Stimulated activated CD8-positive, alpha-beta memory T cell treated with anti-CD3 and anti-CD28 coated beads, Interleukin-15, amount 100 ng/mL, for 4 hours (primary cell): ENCODE measurements around the gene NUDCD3.

Experiments used
- DNase-seq, 2 donors: peaks; one replicate each; pipeline ENCODE4 v3.0.0-alpha.2; 2020; ENCODE audit warnings: low read depth in 2 of 2

NUDCD3 gene

DNA sequence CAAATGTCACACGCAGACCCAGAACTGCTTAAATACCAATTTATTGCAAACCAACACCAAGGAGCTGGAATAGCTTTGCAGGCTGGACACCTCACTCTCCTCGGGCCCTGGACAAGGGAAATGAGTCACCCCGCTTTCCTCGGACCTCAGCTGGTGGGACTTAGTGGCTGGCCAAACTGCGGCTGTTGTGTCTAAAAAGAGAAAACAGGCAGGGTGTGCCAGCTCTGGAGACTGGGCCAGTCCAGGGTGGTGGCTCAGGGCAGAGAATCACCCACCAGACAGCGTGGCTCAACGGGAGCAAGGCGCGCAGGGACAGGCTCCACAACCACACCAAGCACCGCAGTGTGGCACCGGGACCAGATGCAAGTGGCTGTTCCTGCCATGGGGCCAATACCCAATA lies 106.9 kb downstream of the NUDCD3 start:
- DNase-seq = no peak

DNA sequence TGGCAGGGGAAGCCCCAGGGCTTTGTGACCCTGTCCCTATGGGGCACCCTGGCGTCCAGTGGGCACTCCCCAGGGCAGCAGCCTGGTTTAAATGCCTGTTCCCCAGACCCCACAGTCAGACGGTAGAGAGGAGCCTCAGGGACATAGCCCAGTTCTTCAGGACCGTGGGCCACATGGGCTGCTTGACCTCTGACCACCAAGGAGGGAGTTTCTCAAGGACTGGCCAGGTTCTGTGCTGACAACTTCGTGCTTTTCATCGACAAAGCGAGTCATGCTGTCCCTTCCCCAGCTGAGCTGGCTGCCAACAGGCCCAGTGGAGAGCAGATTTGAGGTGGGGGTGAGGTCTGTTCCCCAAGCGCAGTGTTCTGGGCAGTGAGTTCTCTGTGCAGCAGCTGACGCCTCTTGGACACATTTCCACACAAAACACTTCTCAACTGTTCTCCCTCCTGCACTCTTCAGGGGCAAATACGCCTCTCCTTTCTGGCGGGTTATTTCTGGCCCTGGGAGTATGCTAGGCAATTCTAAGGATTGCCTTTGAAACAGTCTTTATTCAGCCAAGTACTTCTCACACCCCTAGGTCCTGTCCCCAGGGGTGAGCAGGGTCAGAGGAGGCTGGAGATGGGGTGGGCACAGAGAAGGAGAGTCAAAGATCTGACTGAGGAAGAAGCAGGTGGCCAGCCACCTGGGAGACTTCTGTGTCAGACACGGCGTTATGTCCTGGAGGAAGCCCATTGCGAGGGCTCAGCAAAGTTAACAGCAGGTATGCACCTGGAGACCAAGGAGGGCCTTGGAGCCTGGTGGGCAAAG lies 107.8 kb downstream of the NUDCD3 start:
- DNase-seq = no peak

DNA sequence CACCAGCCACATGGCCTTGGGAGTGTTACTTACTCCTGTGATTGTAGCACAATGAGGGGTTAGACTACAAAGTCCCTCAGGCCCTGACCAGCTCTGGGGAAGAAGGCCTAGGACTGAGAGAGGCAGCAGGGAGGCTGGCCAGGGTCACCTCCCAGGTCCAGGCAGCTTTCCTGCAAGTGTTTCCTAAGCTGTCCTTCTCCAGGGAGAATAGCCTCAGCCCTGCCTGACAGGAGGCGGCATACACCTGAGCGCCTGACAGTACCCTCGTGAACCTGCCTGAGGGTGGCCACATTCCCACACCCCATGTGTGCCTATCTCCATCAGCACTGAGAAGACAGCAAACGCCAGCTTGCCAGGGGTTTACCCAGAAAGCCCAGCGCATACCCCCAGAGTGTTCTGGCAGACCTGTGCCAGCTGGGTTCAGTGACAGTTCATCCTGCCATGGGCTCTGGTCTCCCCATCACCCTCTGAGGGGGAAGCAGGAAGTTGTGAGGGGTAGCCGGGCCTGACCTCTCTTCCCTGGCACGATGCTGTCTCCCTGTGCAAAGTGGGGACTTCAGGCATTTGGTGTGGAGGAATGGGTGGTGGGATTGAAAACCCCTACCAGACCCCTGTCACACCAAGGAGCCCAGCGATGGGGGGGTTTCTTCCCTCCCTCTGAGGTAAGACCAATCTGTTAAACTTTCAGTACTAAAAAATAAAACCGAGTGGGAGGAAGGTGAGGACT lies 108.8 kb downstream of the NUDCD3 start:
- DNase-seq = no peak

DNA sequence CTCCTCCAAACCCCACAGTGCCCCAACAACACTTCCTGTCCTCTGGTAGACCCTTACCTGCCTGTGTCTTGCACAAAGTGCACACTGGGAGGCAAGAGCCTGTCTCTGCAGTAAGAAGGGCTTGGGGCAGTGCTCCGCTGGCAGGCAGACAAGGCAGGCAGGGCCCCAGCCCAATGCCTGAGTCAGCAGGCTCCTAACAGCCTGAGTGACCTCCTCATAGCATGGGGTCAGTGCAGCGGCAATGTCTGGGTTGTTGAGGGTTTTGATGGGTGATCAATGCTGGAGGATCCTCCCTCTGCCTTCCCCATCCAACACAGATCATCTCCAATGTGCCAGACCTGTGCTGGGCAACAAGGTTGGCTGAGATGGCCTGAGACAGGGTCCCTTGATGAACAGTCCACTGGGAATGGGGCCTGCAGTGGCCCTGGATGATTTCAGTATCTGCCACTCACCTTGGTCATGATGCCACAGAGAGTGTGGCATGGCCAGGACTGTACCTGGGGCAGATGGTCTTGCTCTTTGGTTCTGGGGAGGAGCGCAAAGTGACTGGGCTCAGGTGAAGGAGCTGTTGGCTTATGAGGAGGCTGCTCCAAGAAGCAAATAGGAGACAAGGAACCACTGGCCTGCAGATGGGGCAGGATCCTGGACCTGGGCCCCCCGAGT lies 109.5 kb downstream of the NUDCD3 start:
- no peak for DNase-seq

DNA sequence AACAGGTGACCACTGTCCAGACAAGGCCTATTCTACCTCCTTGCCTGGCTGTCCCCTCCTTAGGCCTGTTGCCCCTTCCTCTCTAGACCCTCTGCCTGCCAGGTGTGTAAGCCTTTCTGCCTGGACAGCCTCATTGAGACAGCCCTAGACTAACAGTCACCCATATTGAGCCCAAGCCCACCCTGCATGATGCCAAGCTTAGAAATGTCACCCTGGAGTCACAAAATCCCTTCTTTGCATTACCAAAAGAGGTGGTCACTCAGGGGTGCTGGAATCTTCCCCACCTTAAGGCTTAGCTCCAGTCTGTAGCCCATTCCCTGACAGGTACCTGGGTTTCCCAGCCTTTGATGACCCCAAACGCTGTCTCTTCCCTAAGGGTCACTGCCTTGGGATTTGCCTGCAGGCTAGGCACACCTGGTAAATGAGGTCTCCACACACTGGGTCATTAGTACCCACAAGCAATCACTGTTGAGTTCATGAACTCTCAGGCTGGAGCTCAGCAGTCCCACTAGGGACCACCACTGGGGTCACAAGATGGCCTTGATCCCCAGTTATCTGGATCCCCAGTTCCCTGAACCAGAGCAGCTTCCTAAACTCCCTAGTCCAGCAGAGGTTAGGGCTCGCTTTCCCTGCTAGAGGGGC lies 110.1 kb downstream of the NUDCD3 start:
- DNase-seq = no peak

DNA sequence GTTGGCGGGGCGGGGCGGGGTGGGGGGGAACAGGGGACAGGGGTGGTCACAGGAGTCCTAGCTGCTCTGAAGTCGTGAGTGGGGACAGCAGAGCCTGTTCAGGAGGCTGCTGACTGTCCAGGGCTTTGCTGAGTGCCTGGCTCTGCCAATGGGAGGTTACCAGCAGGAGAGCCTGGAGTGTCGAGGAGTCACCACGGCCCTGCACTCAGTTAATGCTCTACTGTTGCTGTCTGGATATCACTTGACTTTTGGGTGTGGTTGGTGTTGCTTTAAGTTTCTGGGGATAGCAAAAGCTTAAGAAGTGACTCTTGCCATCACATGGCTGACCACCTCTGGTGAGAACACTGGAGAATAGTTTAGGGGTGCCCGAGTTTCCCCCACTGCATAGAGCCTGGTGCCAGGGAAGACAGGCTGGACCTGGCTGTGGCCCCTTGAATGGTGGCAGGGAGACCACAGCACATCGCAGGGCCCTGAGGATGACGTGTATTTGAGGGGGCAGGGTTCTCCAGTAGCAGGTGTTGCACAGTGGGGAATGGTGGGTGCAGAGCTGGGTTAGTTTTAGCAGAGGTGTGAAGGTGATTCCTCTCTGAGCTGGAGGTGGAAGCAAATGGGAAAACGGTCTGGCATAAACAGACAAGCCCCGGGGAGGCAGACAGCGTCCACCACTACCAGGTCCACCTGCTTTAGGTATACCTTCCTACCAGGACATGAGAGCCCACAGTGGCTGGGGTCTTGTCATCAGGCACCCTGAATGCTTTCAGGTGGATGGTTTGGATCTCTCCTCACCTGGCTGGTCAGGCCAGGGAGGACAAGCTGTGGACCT lies 110.9 kb downstream of the NUDCD3 start:
- DNase-seq = no peak

DNA sequence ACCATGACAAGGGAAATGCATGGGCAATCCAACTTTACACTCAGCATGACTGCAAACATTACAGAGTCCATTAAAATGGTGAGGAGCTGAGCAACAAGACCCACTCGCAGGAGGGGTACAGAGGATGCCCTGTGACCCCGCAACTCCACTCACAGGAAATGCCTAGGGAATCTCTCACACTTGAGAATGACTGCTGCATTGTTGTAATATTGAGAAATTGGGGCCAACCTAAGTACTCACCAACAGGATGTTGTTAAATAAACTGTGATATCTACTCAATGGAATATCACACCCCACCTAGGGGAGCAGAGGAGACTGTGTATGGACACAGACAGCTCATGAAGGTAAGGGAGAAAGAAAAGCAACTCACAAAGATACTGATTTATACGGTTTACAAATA lies 111.7 kb downstream of the NUDCD3 start:
- DNase-seq = no peak

DNA sequence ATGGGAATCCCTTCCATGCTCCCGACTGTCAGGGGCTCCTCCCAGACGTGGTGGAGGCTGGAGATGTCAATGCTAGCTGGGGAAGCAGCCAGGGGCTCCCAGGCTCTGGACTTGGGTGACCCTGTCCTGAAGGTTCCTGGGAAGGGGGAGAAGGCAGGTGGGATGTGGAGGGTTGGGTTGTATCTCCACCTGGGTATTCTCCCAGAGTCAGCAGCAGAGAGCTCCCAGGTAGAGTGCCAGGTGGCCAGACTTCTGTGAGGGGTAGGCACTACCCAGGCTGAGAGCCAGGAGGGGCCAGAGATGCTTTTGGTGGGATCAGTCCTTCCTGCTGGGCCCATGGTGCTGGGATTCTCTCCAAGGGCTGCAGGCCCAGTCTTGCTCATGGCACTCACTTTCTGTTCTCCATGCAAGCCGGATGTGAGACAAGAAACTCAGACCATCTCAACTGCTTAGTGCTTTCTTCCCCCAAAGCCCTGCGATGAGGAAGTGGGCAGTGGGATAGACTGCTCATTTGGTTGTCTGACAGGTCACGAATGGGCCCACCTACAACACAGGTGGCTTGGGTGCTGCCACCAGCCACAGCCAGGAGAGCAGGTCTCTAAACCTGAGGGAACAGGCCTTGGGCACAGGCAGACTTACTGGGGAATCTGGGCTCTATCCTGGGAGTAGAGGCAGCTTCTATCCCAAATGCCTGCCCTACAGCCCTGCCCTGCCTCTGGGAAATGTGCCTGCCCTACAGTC lies 112.6 kb downstream of the NUDCD3 start:
- no peak for DNase-seq

DNA sequence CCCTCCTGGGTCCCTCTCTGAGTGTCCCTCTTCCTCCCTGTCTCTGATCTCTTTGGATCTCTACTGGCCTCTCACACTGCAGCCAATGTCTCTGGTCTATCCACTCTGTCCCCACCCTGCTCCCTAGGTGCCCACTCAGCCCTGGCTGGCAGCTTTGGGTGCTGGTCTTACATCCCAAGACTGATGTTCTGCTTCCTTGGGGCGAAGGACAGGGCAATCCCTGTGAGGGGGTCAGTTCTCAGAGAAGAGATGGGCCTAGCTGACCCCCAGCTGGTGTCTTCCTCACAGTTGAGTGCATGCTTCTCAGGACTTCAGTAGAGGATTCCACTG lies 113.4 kb downstream of the NUDCD3 start:
- no peak for DNase-seq

DNA sequence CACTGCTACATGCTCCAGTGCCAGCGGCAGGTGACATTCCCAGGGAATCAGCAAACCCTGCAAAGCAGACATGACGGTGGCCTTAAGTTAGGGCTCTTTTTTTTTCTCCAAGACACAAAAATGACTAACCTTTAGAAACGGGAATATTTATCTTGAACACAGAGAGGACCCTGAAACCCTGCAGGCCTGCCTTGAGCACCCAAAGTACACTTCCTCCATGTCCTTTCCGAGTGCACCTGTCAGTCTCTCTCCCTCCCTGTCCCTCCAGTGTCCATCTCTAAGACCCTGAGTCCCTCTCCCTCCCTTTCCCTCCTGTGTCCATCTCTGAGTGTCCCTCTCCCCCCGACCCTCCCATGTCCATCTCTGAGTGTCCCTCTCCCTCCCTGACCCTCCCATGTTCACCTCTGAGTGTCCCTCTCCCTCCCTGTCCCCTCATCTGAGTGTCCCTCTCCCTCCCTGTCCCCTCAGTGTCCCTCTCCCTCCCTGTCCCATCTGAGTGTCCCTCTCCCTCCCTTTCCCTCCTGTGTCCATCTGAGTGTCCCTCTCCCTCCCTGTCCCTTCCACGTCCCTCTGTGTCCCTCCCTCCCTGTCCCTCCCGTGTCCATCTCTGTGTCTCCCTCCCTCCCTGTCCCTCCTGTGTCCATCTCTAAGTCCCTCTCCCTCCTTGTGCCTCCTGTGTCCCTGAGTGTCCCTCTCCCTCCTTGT lies 113.9 kb downstream of the NUDCD3 start:
- no peak for DNase-seq

DNA sequence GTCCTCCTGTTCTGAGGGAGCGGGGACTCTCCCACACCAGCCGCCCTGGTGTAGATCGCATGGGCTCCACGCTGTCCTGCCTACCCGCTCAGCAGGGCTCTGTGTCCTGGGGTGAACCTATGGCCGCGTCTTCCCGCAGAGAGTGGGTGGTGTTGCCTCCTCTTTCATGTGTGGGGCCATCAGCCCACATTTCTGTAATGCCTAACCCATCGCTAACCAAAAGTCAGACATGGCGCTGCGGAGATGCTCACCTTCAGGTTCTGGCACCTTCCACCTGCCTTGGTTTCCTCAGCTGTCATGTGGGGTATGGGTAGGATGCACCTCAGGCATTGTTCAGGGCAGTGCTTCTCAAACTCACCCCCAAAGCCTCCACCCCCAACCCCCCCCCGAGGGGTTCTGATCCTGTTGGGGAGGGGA lies 114.5 kb downstream of the NUDCD3 start:
- no peak for DNase-seq

DNA sequence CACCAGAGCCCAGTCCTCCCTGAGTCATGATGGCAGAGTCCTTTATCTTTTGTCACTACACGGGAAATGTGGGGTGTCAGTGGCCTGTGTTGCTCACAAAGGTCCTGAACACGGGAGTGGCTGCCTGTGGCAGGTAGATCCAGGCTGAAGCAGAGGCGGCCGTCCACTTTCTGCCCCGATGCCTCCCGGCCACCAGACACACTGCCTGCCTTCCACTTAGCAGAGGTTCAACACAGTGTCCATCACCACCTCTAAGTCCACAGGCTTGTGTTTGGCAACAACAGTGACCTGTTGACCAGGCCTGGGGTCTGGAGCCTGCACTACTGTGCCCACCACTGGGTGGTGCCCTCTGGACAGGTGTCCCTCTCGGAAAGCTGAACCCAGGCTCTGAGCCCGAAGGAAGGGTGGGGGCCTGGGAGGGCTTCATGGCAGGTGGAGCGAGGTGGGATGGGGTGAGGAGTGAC lies 115.2 kb downstream of the NUDCD3 start:
- no peak for DNase-seq

DNA sequence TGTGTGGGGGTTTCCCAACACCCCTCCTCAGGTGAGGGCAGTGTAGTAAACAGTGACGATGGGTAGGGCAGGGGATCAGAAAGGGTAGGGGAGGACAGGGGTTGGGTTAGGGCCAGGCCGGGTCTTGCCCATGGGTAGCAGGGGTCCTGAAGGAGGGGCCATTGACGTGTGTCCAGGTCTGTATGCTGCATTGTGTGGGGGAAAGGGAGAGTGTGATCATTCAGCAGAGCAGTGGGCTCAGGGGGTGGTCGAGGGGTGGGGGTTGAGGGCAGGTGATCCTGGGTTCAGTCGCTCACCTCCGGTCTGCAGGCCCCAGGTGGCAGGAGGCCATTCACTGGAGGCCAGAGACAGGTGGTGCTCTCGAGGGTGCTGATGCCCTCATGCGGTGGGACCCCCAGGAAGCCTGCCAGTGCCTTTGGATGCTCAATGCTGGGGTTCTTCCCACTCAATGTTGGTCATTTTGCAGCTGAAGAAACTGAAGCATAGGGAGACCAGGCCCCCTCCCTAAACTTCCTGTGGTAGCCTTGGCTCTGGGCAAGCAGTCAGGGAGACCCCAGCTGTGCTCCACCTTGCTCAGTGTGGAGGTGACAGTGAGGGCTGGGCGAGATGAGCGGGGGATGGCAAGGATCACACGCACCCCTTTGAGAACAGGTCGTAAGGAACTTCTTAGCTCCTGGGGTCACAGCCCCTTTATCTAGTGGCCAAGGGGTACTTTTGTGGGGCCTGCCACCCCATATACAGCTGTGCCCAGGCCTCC lies 116.3 kb downstream of the NUDCD3 start:
- DNase-seq = no peak

DNA sequence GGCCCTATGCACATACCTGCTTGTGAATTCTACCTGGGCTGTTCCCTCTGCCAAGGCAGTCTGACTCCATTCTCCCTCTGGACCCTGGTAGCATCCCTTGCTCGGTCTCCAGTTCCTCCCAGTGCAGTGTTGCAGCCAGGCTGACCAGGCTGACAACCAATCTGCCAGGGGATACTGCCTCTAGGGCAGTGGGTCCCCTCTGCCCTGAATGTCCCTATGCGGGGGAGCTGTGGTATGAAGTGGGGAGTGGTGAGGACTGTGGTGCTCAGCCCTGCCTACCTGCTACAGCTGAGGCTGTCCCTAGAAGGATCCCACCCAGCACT lies 117.1 kb downstream of the NUDCD3 start:
- DNase-seq = no peak

DNA sequence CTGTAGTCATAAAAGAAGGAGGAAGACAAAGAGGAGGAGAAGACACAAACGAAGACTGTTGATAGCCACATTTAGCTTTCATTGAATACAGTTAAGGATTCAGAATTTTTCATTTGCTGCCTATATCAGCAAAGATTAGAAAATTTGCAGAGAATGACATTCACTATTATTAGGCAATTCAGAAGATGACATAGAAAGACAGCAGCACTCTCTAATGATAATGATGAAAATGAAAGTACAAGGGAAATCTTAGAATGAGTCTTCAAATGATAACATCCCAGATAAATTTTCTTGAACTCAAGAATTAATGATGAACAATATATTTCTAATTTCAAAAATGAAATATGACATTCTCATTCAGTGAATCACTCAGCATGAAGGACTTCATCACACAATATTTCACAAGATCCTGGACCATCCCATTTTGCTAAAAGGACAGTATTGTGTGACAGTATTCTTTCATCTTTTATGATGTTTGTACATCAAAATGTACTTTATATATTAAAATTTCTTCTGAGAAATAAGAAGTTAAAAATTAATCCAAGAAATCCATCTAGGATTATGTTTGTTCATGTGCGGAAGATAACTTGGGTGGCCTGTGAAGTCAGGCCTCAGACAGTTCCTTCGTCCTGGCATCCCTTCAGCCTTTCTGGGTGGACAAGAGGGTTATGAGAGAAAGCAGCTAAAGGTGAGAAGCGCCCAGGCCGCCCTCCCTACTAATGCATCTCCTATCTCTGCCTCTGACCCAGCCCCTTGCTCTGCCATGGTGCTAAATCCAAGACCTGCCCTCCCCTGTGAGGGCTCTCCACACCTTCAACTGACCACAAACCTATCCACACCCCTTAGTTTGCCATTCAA lies 117.7 kb downstream of the NUDCD3 start:
- no peak for DNase-seq

DNA sequence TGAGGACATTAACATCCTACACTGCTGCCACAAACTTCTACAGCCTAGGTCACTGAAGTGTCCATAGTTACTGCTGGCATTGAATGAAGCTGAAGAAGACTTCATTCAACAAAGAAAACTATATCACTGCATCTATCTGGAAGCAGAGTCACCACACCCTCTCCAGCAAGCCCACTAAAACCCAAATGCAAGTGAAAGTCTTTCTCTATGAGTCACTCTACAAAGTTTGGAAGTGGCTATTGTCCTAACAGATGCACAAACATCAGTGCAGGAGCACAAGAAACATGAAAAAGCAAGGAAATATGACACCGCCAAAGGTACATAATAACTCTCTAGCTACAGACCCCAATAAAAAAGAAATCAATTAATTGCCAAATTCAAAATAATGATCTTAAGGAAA lies 121.6 kb downstream of the NUDCD3 start:
- no peak for DNase-seq

DNA sequence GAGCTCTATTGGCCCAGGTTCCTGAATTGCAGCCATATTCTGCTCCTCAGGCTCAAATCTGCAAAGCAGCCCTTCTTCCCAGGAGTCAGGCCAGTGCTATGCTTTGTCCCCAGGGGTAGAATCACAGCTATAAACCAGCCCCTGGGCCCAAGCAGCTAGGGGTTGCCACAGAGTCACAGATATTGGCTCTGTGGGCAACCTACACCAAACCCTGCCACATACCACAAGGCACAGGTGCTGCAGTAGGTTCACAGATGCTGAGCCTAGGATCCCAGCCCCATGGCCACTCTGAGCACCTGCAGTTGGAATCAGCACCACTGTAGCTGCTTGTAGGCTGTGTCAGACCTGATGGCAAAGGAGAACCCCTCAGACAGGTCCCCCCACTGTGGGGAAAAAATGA lies 122.0 kb downstream of the NUDCD3 start:
- DNase-seq = no peak

DNA sequence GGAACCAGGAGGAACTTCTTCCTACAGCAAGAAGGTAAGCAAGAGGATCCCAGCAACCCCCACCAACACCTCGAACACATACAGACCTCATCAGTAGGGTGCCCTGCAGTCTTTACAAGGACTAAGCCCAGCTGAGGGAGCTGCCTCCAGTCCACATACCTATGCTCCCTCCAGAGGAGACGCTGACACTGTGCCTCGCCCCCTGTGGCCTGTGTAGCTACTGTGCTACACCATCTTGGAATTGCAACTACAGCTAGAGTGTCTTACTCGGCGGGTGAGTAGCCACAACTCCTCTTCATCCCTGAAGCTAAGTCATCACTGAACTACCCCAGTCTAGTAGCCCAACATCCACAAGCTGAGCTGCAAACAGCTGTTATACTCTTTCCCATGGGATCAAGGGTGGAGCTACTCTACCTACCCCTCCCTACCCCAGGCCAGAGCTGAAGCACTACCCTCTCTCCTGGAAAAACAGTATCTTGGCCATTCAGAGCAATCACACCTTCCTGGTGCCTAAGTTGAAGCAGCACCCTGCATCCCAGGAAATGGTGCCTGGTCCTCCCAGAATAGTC lies 122.9 kb downstream of the NUDCD3 start:
- no peak for DNase-seq
